Measurements from ENCODE around the gene ALDOC.

DNA sequence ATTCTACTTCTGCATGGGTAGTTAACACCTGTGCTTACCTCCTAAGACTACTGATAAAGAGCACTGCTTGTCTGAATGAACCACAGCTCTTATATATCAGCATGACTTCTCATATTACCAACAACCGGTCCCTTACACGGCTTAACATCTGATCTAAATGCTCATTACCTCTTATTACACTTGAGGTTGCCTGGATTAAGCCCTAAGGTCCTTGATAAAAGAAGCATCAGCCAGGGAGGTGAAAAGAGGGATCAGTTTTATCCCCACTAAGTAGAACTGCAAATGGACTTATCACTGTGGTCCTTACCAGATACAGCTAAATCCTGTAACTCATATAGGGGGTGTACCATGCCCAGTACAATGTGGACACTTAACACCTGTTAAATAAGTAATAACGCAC, 45.5 kb upstream of the ALDOC start:
- TF ChIP-seq, protein P1, sequence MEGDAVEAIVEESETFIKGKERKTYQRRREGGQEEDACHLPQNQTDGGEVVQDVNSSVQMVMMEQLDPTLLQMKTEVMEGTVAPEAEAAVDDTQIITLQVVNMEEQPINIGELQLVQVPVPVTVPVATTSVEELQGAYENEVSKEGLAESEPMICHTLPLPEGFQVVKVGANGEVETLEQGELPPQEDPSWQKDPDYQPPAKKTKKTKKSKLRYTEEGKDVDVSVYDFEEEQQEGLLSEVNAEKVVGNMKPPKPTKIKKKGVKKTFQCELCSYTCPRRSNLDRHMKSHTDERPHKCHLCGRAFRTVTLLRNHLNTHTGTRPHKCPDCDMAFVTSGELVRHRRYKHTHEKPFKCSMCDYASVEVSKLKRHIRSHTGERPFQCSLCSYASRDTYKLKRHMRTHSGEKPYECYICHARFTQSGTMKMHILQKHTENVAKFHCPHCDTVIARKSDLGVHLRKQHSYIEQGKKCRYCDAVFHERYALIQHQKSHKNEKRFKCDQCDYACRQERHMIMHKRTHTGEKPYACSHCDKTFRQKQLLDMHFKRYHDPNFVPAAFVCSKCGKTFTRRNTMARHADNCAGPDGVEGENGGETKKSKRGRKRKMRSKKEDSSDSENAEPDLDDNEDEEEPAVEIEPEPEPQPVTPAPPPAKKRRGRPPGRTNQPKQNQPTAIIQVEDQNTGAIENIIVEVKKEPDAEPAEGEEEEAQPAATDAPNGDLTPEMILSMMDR (conservative IDR thresholded peaks at IDR 0.05 in 1 of 2, IDR thresholded peaks at IDR 0.05 in 1 of 2; ENCODE audit: extremely low read depth in 1 of 2, insufficient read depth in 1 of 2, low read depth in 1 of 2, low read length in 2 of 2): no peak
- no peak for TF ChIP-seq EZH2 (IDR thresholded peaks at IDR 0.05; ENCODE audit: borderline replicate concordance, low read length)

Measured in mammary epithelial cell (primary cell).